Panc1 (cell line): ENCODE data around the gene SULT6B1. TPM values are rescaled to one million over a fixed set of nuclear protein-coding genes. Genes with fewer than 3 reads are reported as not detected.

Experiments used
- ATAC-seq: fragments of 200-7000 bp; cut with Tn5 transposase; 2 replicates; pipeline ENCODE4 v1.9.1; 2020; ENCODE audit warnings: mild to moderate bottlenecking, moderate library complexity
- BruUV-seq: library from RNA; stranded (reverse); fragments of 400-500 nt; replicated peaks from 2 replicates; lab custom pipeline; 2021; lab: Mats Ljungman, UMichigan
- CTCF ChIA-PET: fragments of 300-600 bp; sonication (Branson Sonifier 250); formaldehyde crosslinking; loops from one replicate; lab custom pipeline; 2022; ENCODE audit warnings: antibody characterized with exemption; lab: Charles Lee
- POLR2A ChIA-PET: fragments of 300-600 bp; sonication (Branson Sonifier 250); formaldehyde crosslinking; loops from one replicate; lab custom pipeline; 2022; ENCODE audit warnings: antibody characterized with exemption; lab: Charles Lee
- DNase-seq: peaks from one replicate; pipeline ENCODE4 v3.0.0-alpha.2; 2010; ENCODE audit warnings: low read depth, low spot score
- H3K27ac ChIP-seq: 2 replicates; pipeline ENCODE4 v1.5.1; 2011; ENCODE audit warnings: mild to moderate bottlenecking, low read length, inconsistent platforms
- H3K27me3 ChIP-seq: fragments of 200-500 bp; sonication (Bioruptor generic); 2 replicates; pipeline ENCODE4 v1.6.0; 2014; ENCODE audit warnings: low read length, inconsistent platforms; ENCODE audit not compliant: control insufficient read depth, insufficient read depth
- H3K36me3 ChIP-seq: fragments of 200-500 bp; sonication (Bioruptor generic); 2 replicates; pipeline ENCODE4 v1.5.1; 2014; ENCODE audit warnings: inconsistent platforms, mild to moderate bottlenecking, low read length, moderate library complexity; ENCODE audit not compliant: control insufficient read depth, insufficient read depth
- H3K4me1 ChIP-seq: 2 replicates; pipeline ENCODE4 v1.5.1; 2011; ENCODE audit warnings: inconsistent platforms, mild to moderate bottlenecking, low read length, moderate library complexity; ENCODE audit not compliant: control insufficient read depth, insufficient read depth
- H3K4me3 ChIP-seq, 2 experiments: 2 replicates each; pipeline ENCODE4 v1.5.1; 2011 to 2012; ENCODE audit warnings: low read depth in 2 of 2, low read length in 2 of 2, mild to moderate bottlenecking in 2 of 2, inconsistent platforms in 1 of 2, moderate library complexity in 1 of 2
- H3K9me3 ChIP-seq: fragments of 200-500 bp; sonication (Bioruptor generic); 2 replicates; pipeline ENCODE4 v1.5.1; 2014; ENCODE audit warnings: low read depth, mild to moderate bottlenecking, inconsistent platforms, low read length, moderate library complexity; ENCODE audit not compliant: control insufficient read depth, insufficient read depth
- CTCF ChIP-seq: fragments of 450-650 bp; IDR thresholded peaks from 2 replicates; pipeline ENCODE4 v1.5.1; 2017; ENCODE audit warnings: mild to moderate bottlenecking
- POLR2AphosphoS5 ChIP-seq: IDR thresholded peaks from 2 replicates; pipeline ENCODE4 v1.6.1; 2012; ENCODE audit warnings: mild to moderate bottlenecking, low read depth, low read length, moderate library complexity
- REST ChIP-seq, 2 experiments: IDR thresholded peaks; 2 replicates each; pipeline ENCODE4 v1.6.1; 2011 to 2012; ENCODE audit warnings: low read depth in 2 of 2, control low read depth in 1 of 2, low read length in 1 of 2, mild to moderate bottlenecking in 1 of 2, moderate library complexity in 1 of 2; ENCODE audit not compliant: insufficient read depth in 1 of 2
- SIN3A ChIP-seq: IDR thresholded peaks from 2 replicates; pipeline ENCODE4 v1.6.1; 2012; ENCODE audit warnings: low read depth, mild to moderate bottlenecking, low read length, moderate library complexity, borderline replicate concordance; ENCODE audit not compliant: insufficient read depth
- TCF7L2 ChIP-seq: IDR thresholded peaks from 2 replicates; pipeline ENCODE4 v1.6.1; 2011; ENCODE audit warnings: mild to moderate bottlenecking, low read depth, low read length, inconsistent platforms
- in situ Hi-C: cut with HindIII; loops from 2 replicates; pipeline ENCODE4 v1.10.0; 2016; ENCODE audit warnings: low sequenced_read_pairs, low pct_unique_long_range_greater_than_20kb
- intact Hi-C: fragments of 100-400 bp; cut with micrococcal nuclease; formaldehyde crosslinking; loops from one replicate; pipeline ENCODE4 v1.10.0; 2022; ENCODE audit not compliant: unreplicated experiment
- total RNA-seq: library from RNA; stranded (reverse); gene quantifications from one replicate; pipeline ENCODE4 v1.2.1, GENCODE V29; 2021; ENCODE audit not compliant: unreplicated experiment

SULT6B1 gene
- total RNA-seq, 1 experiment from 2014 or later = not detected

- H3K4me1 ChIP-seq = peaks cover 13% of the 10 kb centered on the region; the same call in 1 of the 2 replicates
- no peak for DNase-seq
- ChIA-PET POLR2A (no interaction called here), CTCF (no interaction called here)
- in situ Hi-C loops = no loop called here
- no peaks in the 10 kb centered on the region for H3K27me3 ChIP-seq
- H3K9me3 ChIP-seq = no peaks in the 10 kb centered on the region
- H3K36me3 ChIP-seq = peaks cover 16% of the 10 kb centered on the region
- intact Hi-C loops = no loop called here
- no peak overlapping the region for H3K27ac ChIP-seq
- no TSS peak for BruUV-seq
- ATAC-seq = no peak
- H3K4me3 ChIP-seq = no peak overlapping the region
- no peak for TF ChIP-seq REST (IDR thresholded peaks at IDR 0.05; ENCODE audit: insufficient read depth in 1 of 2, low read depth in 2 of 2, low read length in 1 of 2)
- no peak for TF ChIP-seq TCF7L2
- TF ChIP-seq SIN3A = no peak
- TF ChIP-seq POLR2AphosphoS5 = no peak
- TF ChIP-seq CTCF = no peak
Observed at GRCh38 chr2:37146062-37146461, 42.4 kb downstream of the SULT6B1 start.

DNA sequence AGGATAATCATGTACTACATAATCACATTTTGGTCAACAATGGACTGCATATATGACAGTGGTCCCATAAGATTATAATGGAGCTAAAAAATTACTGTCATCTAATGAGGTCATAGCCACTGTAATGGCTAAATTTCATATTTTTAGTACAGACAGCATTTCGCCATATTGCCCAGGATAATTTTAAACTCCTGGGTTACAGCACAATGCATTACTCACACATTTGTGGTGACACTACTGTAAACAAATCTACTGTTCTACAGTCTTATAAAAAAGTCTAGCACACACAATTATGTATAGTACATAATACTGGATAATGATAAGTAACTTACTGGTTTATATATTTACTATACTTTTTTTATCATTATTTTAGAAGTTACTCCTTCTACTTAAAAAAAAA is 44.5 kb downstream of the SULT6B1 start:
- ChIA-PET POLR2A (interaction anchor here (0.6 kb wide), 1 partner anchor 94 kb away, joined by 8 read pairs; no protein-coding TSS in a partner anchor), CTCF (no interaction called here)
- H3K36me3 ChIP-seq = peaks cover 22% of the 10 kb centered on the region
- H3K27me3 ChIP-seq = no peaks in the 10 kb centered on the region
- H3K4me1 ChIP-seq = no peaks in the 10 kb centered on the region
- ATAC-seq (no peak), DNase-seq (no peak)
- intact Hi-C loops = no loop called here
- H3K9me3 ChIP-seq = no peaks in the 10 kb centered on the region
- H3K4me3 ChIP-seq = no peak overlapping the region
- TF ChIP-seq POLR2AphosphoS5 (no peak), TCF7L2 (no peak), REST (IDR thresholded peaks at IDR 0.05; ENCODE audit: insufficient read depth in 1 of 2, low read depth in 2 of 2, low read length in 1 of 2) (no peak)
- no TSS peak for BruUV-seq
- no peak overlapping the region for H3K27ac ChIP-seq
- in situ Hi-C loops = no loop called here
